GM21825 (cell line): ENCODE results near the gene CNDP2.
"Not testable (repeated sequence)": the region's sequence is repeated elsewhere in the genome, so short reads cannot be mapped to it uniquely, and the experiment has no call there.

ENCODE experiments used
- ATAC-seq: cut with Tn5 transposase; IDR thresholded peaks from one replicate; pipeline ENCODE4 v1.9.1; 2021; ENCODE audit warnings: mild to moderate bottlenecking, moderate library complexity; ENCODE audit not compliant: unreplicated experiment

The CNDP2 gene

DNA sequence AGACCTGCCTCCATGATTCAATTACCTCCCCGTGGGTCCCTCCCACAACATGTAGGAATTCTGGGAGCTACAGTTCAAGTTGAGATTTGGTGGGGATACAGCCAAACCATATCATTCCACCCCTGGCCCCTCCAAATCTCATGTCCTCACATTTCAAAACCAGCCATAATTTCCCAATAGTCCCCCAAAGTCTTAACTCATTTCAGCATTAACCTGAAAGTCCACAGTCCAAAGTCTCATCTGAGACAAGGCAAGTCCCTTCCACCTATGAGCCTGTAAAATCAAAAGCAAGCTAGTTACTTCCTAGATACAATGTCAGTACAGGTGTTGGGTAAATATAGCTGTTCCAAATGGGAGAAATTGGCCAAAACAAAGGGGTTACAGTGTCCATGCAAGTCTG, 69.0 kb downstream of the CNDP2 start:
- ATAC-seq, result not testable (repeated sequence)

DNA sequence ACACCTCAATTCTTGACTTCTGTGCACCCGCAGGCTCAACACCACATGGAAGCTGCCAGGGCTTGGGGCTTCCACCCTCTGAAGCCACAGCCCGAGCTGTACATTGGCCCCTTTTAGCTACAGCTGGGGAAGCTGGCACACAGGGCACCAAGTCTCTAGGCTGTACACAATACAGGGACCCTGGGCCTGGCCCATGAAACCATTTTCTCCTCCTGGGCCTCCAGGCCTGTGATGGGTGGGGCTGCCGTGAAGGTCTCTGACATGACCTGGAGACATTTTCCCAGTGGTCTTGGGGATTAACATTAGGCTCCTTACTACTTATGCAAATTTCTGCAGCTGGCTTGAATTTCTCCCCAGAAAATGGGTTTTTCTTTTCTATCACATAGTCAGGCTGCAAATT, 69.8 kb downstream of the CNDP2 start:
- not testable (repeated sequence) for ATAC-seq

DNA sequence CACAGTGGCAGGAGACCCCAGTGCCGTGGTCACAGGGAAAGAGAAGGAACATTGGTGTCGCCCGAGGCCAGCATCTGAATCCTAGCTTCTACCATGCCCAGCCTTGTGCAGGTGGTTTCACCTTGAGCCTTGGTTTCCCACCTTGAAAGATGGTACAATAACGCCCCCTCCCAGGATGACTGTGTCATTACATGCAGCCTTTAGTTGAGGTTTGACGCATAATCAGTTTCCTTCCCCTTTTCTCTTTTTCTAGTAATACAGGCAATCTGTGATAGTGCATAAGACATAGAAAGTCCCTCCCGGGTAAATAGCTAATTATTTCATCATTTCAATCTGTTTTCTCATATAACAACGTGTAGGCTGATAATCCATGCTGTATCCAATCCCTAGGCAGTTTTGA, 71.7 kb downstream of the CNDP2 start:
- ATAC-seq, result no peak

DNA sequence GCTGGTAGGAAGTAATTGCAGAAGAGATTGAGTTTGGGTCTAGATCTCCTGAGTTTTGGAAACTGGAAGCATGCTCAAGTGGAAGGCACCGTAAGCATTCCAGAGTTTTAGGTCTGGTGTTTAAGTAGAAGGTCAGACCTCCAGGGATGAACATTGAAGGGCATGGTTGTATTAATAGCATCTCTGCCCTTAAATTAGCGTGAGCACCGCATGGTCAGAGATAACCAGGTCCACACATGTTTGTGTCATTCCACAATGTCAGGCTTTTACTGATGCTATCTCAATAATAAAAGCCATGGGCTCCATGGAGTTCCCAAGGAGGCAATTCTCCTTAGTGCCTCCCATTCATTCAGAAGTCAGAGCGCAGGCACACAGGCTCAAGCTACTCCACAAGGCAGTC, 73.2 kb downstream of the CNDP2 start:
- no peak for ATAC-seq

DNA sequence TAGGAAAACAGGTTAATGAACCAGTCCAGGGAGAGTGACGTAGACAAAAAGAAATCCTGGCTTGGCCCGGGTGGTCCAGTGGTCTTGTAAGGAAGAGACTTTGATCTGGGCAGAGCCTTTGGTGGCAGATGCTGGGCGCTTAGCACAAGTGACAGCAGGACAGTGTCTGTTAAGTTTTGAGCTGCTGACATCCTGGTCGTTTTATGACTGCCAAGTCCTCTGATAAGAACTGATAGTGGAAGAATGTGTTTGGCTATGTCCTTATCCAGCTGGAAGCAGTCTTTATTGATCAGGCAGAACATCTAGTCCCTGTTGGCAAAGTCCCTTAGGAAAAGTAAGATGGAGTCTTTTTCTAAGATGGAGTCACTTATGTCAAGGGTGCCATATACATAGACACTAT, 74.1 kb downstream of the CNDP2 start:
- no peak for ATAC-seq

DNA sequence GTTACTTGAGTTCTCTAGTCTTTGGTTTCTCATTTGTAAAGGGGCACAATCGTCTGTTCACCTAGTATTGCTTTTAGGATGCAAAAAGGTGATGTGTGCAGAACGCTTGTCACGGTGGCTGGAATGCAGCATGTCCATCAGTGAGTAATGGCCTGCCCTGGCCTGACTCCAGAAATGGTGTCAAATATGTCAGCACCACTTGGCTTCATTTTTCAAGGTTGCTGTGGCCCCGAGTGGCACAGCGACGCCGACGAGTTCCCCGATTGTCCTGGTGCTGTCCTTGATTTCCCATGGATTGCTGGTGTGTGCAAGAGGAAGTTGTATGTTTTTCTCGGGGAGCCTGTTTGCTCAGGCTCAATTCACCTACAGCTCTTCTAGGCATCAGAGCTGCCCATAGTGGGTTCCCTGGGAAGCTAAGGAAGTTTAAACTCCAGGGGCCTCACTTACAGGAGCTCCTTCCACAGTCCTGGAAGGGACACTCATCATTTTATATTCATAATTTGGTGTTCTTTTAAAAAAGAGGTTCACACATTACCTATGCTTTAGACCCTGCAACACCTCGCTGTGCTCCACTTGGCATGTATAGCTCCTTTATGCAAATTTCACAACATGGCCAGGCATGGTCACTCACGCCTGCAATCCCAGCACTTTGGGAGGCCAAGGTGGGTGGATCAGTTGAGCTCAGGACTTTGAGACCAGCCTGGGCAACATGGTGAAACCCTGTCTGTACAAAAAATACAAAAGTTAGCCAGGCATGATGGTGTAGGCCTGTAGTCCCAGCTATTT, 75.9 kb downstream of the CNDP2 start:
- no peak for ATAC-seq

DNA sequence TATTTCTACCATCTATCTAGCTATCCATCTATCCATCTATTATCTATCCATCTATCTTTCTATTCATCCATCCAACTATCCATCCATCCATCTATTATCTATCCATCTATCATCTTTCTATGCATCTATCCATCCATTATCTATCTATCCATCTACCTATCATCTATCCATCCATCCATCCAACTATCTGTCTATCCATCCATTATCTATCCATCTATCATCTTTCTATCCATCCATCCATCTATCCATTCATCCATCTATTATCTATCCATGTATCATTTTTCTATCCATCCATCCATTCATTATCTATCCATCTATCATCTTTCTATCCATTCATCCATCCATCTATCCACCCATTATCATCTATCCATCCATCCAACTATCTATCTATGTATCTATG, 76.9 kb downstream of the CNDP2 start:
- ATAC-seq, result no peak
